SH-SY5Y (cell line): Measurements from ENCODE around the gene ADA.

Source experiments
- GATA2 ChIP-seq: IDR thresholded peaks from 2 replicates; pipeline ENCODE4 v1.6.1; 2011; ENCODE audit warnings: mild to moderate bottlenecking, low read depth, low read length
- GATA3 ChIP-seq: IDR thresholded peaks from 2 replicates; pipeline ENCODE4 v1.6.1; 2011; ENCODE audit warnings: low read depth, mild to moderate bottlenecking, low read length, moderate library complexity

DNA sequence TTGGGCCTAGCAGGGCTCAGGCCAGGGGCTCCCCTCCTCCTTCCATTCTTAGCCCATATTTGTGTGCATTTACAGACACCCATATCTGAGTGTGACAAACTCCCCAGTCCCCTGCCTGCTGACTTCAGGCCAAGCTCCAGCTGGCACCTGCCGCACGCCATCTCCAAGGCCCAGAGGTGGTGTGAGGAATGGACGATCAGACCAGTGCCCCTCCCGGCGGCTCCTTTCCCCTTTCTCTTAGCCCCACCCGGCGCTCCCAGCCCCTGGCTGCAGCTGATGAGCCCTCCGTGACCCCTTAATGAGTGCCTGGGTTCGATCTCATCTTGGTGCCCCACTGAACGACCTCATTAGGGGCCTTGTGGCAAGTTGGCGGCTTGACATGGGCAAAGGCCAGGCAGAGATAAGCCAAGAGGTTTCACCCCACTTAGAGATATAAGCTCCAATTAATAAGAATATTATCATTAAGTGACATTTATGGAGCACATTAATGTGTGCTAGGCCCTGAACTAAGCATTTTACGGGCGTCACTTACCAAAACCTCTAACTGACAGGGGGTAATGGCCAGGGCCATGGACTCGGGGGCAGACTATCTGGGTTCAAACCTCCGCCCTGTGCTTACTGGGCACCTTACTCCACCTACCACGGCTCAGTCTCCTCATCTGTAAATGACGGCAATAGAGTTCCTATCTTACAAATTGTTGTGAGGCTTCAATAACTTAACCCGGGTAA is 17.5 kb downstream of the ADA start:
- TF ChIP-seq GATA2 (no peak), GATA3 (no peak)
